Keratinocyte (primary cell): ENCODE measurements around the gene PRPF40B. TPM values are rescaled to one million over a fixed set of nuclear protein-coding genes. Genes with fewer than 3 reads are reported as not detected.

Experiments used
- DNase-seq: peaks from one replicate; pipeline ENCODE4 v3.0.0-alpha.2; 2011; ENCODE audit warnings: low read depth, missing footprints, low spot score
- FAIRE-seq: peaks from 2 replicates; lab custom pipeline; 2011; peaks lifted over from hg19 to GRCh38; lab: Jason Lieb, UNC
- H2AFZ ChIP-seq: 2 replicates; pipeline ENCODE4 v1.6.0; 2012; ENCODE audit warnings: low read length, control low read depth, inconsistent platforms; ENCODE audit not compliant: control insufficient read depth
- H3K27ac ChIP-seq: 2 replicates; pipeline ENCODE4 v1.5.1; 2011; ENCODE audit warnings: low read length; ENCODE audit not compliant: control insufficient read depth, insufficient read depth
- H3K27me3 ChIP-seq: 3 replicates; pipeline ENCODE4 v1.6.0; 2011; ENCODE audit warnings: low read length; ENCODE audit not compliant: control insufficient read depth, insufficient read depth; ENCODE audit errors: extremely low read depth
- H3K36me3 ChIP-seq, 2 experiments: 2 replicates in 1 of 2; 3 replicates in 1 of 2; pipeline ENCODE4 v1.5.1; 2011; ENCODE audit warnings: low read length in 2 of 2, mild to moderate bottlenecking in 1 of 2; ENCODE audit not compliant: control insufficient read depth in 2 of 2, insufficient read depth in 2 of 2; ENCODE audit errors: extremely low read depth in 1 of 2
- H3K4me1 ChIP-seq: 3 replicates; pipeline ENCODE4 v1.5.1; 2011; ENCODE audit warnings: low read length; ENCODE audit not compliant: control insufficient read depth, insufficient read depth; ENCODE audit errors: extremely low read depth
- H3K4me2 ChIP-seq: 3 replicates; pipeline ENCODE4 v1.6.0; 2011; ENCODE audit warnings: low read depth, low read length; ENCODE audit not compliant: control insufficient read depth, insufficient read depth; ENCODE audit errors: extremely low read depth
- H3K4me3 ChIP-seq, 3 experiments: fragments of 200-600 bp in 1 of 3; sonication (generic) in 1 of 3; 2 replicates in 2 of 3; 3 replicates in 1 of 3; pipeline ENCODE4 v1.5.1; 2011 to 2016; ENCODE audit warnings: low read length in 3 of 3, mild to moderate bottlenecking in 3 of 3, control low read depth in 2 of 3, inconsistent platforms in 1 of 3, low read depth in 1 of 3, mixed read lengths in 1 of 3, mixed run types in 1 of 3, moderate library complexity in 1 of 3; ENCODE audit not compliant: control insufficient read depth in 2 of 3, insufficient read depth in 2 of 3; ENCODE audit errors: extremely low read depth in 1 of 3
- H3K79me2 ChIP-seq: 2 replicates; pipeline ENCODE4 v1.6.0; 2012; ENCODE audit warnings: low read length; ENCODE audit not compliant: control insufficient read depth, insufficient read depth
- H3K9ac ChIP-seq: 3 replicates; pipeline ENCODE4 v1.6.0; 2011; ENCODE audit warnings: low read length; ENCODE audit not compliant: control insufficient read depth, insufficient read depth; ENCODE audit errors: extremely low read depth
- H3K9me1 ChIP-seq: 3 replicates; pipeline ENCODE4 v1.6.0; 2011; ENCODE audit warnings: low read length; ENCODE audit not compliant: control insufficient read depth, insufficient read depth; ENCODE audit errors: extremely low read depth
- H3K9me3 ChIP-seq: 2 replicates; pipeline ENCODE4 v1.5.1; 2012; ENCODE audit warnings: low read depth, low read length; ENCODE audit not compliant: control insufficient read depth
- H4K20me1 ChIP-seq: 3 replicates; pipeline ENCODE4 v1.6.0; 2011; ENCODE audit warnings: low read length; ENCODE audit not compliant: control insufficient read depth, insufficient read depth; ENCODE audit errors: extremely low read depth
- EZH2 ChIP-seq: IDR thresholded peaks from one replicate; pipeline ENCODE4 v1.6.1; 2012; ENCODE audit warnings: inconsistent platforms, mild to moderate bottlenecking, low read length, moderate library complexity
- dilution Hi-C: fragments of 300-500 bp; cut with MboI; formaldehyde crosslinking; loops from one replicate; pipeline ENCODE4 v1.7.0; 2020; ENCODE audit warnings: low sequenced_read_pairs; ENCODE audit not compliant: extremely low pct_ligation_motif_present
- polyA plus RNA-seq, 5 experiments: library from polyadenylated mRNA; depleted of rRNA in 3 of 5; stranded (reverse) in 3 of 5; stranded (forward) in 1 of 5; unstranded in 1 of 5; fragments of >200 nt; gene quantifications; 1 replicate in 1 of 5; 2 replicates in 3 of 5; 3 replicates in 1 of 5; pipeline versions ENCODE4 v1.2.1 to v1.2.3, GENCODE V29; 2011 to 2012; ENCODE audit warnings: missing spikeins in 2 of 5, low read depth in 1 of 5, low replicate concordance in 1 of 5
- TF ChIP-seq, protein P1 (sequence below), 3 experiments: IDR thresholded peaks in 1 of 3; conservative IDR thresholded peaks in 1 of 3; optimal IDR thresholded peaks in 1 of 3; 2 replicates in 2 of 3; 3 replicates in 1 of 3; pipeline versions ENCODE3 to v1.5.1; 2011; ENCODE audit warnings: low read length in 3 of 3, mild to moderate bottlenecking in 3 of 3, moderate library complexity in 2 of 3, control low read depth in 1 of 3, inconsistent platforms in 1 of 3; ENCODE audit not compliant: insufficient read depth in 2 of 3; ENCODE audit errors: extremely low read depth in 1 of 3

PRPF40B gene
- polyA plus RNA-seq, 1 donor (not counting 4 experiments of a cell fraction or from before 2014, with no cell fraction given) = 12.7 TPM

DNA sequence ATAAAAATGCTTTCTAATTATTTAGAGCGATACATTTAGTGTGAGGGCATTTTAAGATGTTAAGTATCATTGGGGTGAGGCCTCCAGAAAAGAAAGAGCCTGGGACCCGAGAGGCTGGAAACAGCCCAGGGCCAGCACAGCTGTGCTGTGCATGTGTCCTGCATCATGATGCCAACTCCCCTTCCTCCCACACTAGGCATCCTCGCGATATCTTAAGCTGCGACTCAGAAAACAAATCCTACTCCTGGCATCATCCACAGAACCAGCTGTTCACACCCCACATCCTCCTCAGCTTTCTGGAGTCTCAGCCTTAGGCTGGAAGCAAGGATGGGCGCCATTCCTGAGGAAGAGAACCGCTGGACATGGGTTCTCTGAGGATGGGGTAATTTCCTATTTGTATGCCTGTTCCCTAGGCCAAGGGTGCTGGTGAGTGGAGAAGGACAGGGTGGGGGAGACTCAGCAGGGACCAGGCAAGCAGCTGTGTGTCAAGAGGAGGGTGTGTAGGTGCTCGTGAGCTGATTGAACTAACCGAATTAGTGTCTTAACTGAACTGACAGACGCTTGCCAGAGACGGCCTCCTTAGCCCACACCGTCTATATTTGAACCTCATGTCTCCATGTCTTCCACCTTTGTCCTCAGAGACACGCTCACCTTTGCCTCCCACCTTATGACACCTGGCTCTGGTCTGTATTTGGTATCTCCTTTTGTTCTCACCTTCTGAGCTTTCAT, 39.8 kb upstream of the PRPF40B start:
- Histone ChIP-seq H3K36me3 (peaks cover 0 to 13% of the 10 kb centered on the region in 2 experiments), H3K4me2 (no peak overlapping the region), H3K79me2 (no peaks in the 10 kb centered on the region), H3K9me1 (no peaks in the 10 kb centered on the region), H4K20me1 (no peaks in the 10 kb centered on the region), H3K27ac (no peak overlapping the region), H3K9ac (no peak overlapping the region), H3K4me1 (no peaks in the 10 kb centered on the region), H3K27me3 (no peaks in the 10 kb centered on the region), H3K4me3 (no peak overlapping the region), H3K9me3 (no peaks in the 10 kb centered on the region), H2AFZ (no peak overlapping the region)
- dilution Hi-C loops = no loop called here
- DNase-seq = no peak
- FAIRE-seq = no peak
- TF ChIP-seq, protein P1, sequence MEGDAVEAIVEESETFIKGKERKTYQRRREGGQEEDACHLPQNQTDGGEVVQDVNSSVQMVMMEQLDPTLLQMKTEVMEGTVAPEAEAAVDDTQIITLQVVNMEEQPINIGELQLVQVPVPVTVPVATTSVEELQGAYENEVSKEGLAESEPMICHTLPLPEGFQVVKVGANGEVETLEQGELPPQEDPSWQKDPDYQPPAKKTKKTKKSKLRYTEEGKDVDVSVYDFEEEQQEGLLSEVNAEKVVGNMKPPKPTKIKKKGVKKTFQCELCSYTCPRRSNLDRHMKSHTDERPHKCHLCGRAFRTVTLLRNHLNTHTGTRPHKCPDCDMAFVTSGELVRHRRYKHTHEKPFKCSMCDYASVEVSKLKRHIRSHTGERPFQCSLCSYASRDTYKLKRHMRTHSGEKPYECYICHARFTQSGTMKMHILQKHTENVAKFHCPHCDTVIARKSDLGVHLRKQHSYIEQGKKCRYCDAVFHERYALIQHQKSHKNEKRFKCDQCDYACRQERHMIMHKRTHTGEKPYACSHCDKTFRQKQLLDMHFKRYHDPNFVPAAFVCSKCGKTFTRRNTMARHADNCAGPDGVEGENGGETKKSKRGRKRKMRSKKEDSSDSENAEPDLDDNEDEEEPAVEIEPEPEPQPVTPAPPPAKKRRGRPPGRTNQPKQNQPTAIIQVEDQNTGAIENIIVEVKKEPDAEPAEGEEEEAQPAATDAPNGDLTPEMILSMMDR (optimal IDR thresholded peaks at IDR 0.05 in 1 of 3, IDR thresholded peaks at IDR 0.05 in 1 of 3, conservative IDR thresholded peaks at IDR 0.05 in 1 of 3; ENCODE audit: extremely low read depth in 1 of 3, insufficient read depth in 2 of 3, low read length in 3 of 3) = no peak

DNA sequence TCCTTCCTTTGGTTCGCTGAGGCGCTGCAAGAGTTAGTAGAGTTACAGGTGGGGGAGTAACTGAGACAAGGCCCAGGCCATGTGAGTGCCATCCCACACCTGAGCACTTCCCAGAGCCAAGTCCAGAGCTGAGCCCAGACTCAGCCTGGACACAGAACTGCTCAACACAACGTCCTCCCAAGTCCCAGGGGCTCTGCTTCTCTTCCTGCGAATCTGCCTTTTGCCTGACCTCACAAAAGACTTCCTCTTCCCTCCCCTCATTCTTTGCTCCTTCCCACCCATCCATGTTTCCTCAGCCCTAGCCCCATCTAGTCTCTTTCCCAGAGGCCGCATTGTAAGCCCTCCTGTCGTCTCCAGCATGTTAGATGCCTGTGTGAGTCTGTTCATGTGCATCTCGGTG, 38.8 kb upstream of the PRPF40B start:
- Histone ChIP-seq H3K79me2 (no peaks in the 10 kb centered on the region), H3K36me3 (peaks cover 0 to 13% of the 10 kb centered on the region in 2 experiments), H4K20me1 (no peaks in the 10 kb centered on the region), H3K4me2 (no peak overlapping the region), H3K4me3 (no peak overlapping the region), H2AFZ (no peak overlapping the region), H3K27me3 (no peaks in the 10 kb centered on the region), H3K9ac (no peak overlapping the region), H3K4me1 (peaks cover 7% of the 10 kb centered on the region), H3K27ac (no peak overlapping the region), H3K9me3 (no peaks in the 10 kb centered on the region), H3K9me1 (no peaks in the 10 kb centered on the region)
- DNase-seq = no peak
- no peak for FAIRE-seq
- dilution Hi-C loops = no loop called here
- TF ChIP-seq EZH2 = no peak
- TF ChIP-seq, protein P1 (optimal IDR thresholded peaks at IDR 0.05 in 1 of 3, IDR thresholded peaks at IDR 0.05 in 1 of 3, conservative IDR thresholded peaks at IDR 0.05 in 1 of 3; ENCODE audit: extremely low read depth in 1 of 3, insufficient read depth in 2 of 3, low read length in 3 of 3) = no peak
